ENCODE results near the gene PSMC3. TPM values are rescaled to one million over a fixed set of nuclear protein-coding genes. Genes with fewer than 3 reads are reported as not detected.

PSMC3 gene
- total and polyA plus RNA-seq, 7 experiments from 2014 or later = 42.2 to 149 (median 59.2) TPM

- DNase-seq = no peak
- Mint-ChIP-seq H3K9me3 (no peaks in the 10 kb centered on the region), H3K4me1 (peaks cover 0 to 8% (median 6%) of the 10 kb centered on the region in 7 donors)
Measured at GRCh38 chr11:47438721-47439120, 12.5 kb upstream of the PSMC3 start.

DNA sequence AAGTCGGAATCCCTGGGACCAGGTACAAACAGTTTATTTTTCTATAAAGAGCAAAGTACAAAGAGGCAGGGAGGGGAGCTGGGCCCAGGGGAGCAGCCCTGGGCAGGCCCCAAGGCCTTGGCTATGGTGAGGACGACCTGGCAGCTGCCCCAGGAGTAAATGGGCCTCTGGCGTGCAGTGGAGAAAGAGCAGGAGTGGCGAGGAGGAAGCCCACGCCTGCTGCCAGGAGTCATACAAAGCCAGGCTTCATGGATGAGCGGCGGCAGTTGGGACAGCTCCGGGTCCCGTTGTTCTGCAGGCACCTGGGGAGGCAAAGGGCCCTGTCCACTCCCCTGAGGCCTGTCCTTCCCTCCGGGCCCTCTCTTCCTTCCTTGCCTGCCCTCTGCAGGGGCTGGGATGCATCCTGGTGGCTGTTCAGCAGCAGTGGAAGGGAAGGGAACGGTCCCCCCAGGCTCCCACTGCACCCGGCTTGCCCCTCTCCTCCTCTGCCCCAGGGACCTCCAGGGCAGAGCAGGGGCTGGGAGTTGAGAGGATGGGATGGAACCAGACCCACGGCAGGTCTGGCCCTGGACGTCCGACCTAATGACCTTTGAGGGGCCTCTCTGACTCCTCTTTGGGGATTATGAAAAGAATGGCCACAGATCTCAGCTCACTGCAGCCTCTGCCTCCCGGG, 11.6 kb upstream of the PSMC3 start:
- Histone ChIP-seq H3K9me3 (ENCODE audit: control insufficient read depth in 2 of 3, low read length in 3 of 3) (no peaks in the 10 kb centered on the region), H3K4me1 (ENCODE audit: control insufficient read depth in 2 of 2, insufficient read depth in 2 of 2, low read length in 2 of 2) (no peaks in the 10 kb centered on the region), H3K4me3 (ENCODE audit: low read length) (no peak overlapping the region), H3K27me3 (ENCODE audit: control insufficient read depth in 2 of 2, insufficient read depth in 2 of 2, low read length in 2 of 2) (no peaks in the 10 kb centered on the region), H3K27ac (ENCODE audit: low read depth, low read length) (no peak overlapping the region), H3K36me3 (ENCODE audit: control insufficient read depth in 2 of 3, insufficient read depth in 3 of 3, low read length in 3 of 3) (no peaks in the 10 kb centered on the region)
- Mint-ChIP-seq H3K27me3 (no peaks in the 10 kb centered on the region), H3K4me3 (no peak overlapping the region), H3K36me3 (no peaks in the 10 kb centered on the region), H3K27ac (no peak overlapping the region), H3K9me3 (no peaks in the 10 kb centered on the region), H3K4me1 (peaks cover 0 to under 1% (median 0%) of the 10 kb centered on the region in 7 donors)
- no peak for DNase-seq
- intact Hi-C loops (cut with micrococcal nuclease) = no loop called here
- POLR2A ChIA-PET = interaction anchor here (0.9 kb wide), 1 partner anchor 162 kb away, joined by 3 read pairs; no protein-coding TSS in a partner anchor
- ATAC-seq = no peak
- CTCF ChIA-PET = interaction anchor here (0.8 to 1.2 kb wide), 2 partner anchors 8 to 64 kb away, joined by 3 read pairs; no protein-coding TSS in a partner anchor

More at GRCh38 chr11:47438721-47439120, 12.5 kb upstream of the PSMC3 start:
- no peak overlapping the region for H3K4me3 ChIP-seq (ENCODE audit: low read length)
- Mint-ChIP-seq H3K27me3 (no peaks in the 10 kb centered on the region), H3K27ac (no peak overlapping the region), H3K4me3 (no peak overlapping the region), H3K36me3 (no peaks in the 10 kb centered on the region)
- no peaks in the 10 kb centered on the region for H3K9me3 ChIP-seq (ENCODE audit: control insufficient read depth in 2 of 3, low read length in 3 of 3)
- ChIA-PET POLR2A (interaction anchor here (0.8 to 0.9 kb wide), 2 partner anchors 11 to 163 kb away, joined by 3 to 7 read pairs; no protein-coding TSS in a partner anchor), CTCF (no interaction called here)
- intact Hi-C loops (cut with micrococcal nuclease) = no loop called here
- no peaks in the 10 kb centered on the region for H3K36me3 ChIP-seq (ENCODE audit: control insufficient read depth in 2 of 3, insufficient read depth in 3 of 3, low read length in 3 of 3)
- no peak for ATAC-seq
- no peaks in the 10 kb centered on the region for H3K27me3 ChIP-seq (ENCODE audit: control insufficient read depth in 2 of 2, insufficient read depth in 2 of 2, low read length in 2 of 2)
- H3K27ac ChIP-seq (ENCODE audit: low read depth, low read length) = no peak overlapping the region
- peaks cover 0 to 6% of the 10 kb centered on the region in 2 donors for H3K4me1 ChIP-seq (ENCODE audit: control insufficient read depth in 2 of 2, insufficient read depth in 2 of 2, low read length in 2 of 2)

DNA sequence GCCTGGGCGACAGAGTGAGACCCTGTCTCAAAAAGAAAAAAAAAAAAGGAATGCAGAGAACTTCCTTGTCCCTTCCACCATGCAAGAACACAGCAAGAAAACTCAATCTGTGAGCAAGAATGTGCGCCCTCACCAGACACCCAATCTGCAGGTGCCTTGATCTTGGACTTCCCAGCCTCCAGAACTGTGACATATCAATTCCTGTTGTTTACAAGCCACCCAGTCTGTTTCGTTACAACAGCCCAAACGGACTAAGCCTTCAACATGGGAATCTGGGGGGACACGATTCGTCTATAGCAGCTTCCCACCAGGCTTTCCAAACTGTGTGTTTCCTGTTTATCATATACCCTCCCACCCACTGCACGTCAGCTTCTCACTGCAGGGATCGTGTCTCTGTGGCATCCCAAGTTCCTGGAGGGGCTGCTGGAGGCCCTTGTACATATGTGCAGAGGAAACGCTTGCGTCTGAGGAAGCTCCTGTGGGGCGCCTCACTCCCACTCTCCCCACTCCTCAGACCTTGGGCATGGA, 11.0 kb upstream of the PSMC3 start:
- DNase-seq (no peak), ATAC-seq (no peak)
- H3K4me1 Mint-ChIP-seq = no peaks in the 10 kb centered on the region
- Histone ChIP-seq H3K4me3 (ENCODE audit: low read length) (no peak overlapping the region), H3K27me3 (ENCODE audit: control insufficient read depth in 2 of 2, insufficient read depth in 2 of 2, low read length in 2 of 2) (no peaks in the 10 kb centered on the region), H3K9me3 (ENCODE audit: control insufficient read depth in 2 of 3, low read length in 3 of 3) (no peaks in the 10 kb centered on the region), H3K36me3 (ENCODE audit: control insufficient read depth in 2 of 3, insufficient read depth in 3 of 3, low read length in 3 of 3) (no peaks in the 10 kb centered on the region), H3K27ac (ENCODE audit: low read depth, low read length) (no peak overlapping the region), H3K4me1 (ENCODE audit: control insufficient read depth in 2 of 2, insufficient read depth in 2 of 2, low read length in 2 of 2) (no peaks in the 10 kb centered on the region)
- H3K36me3 Mint-ChIP-seq = no peaks in the 10 kb centered on the region
- no peaks in the 10 kb centered on the region for H3K9me3 Mint-ChIP-seq
- intact Hi-C loops (cut with micrococcal nuclease) = no loop called here
- H3K4me3 Mint-ChIP-seq = no peak overlapping the region
- ChIA-PET POLR2A (no interaction called here), CTCF (interaction anchor here (0.8 to 1.2 kb wide), 2 partner anchors 8 to 64 kb away, joined by 3 read pairs; no protein-coding TSS in a partner anchor)
- H3K27me3 Mint-ChIP-seq = no peaks in the 10 kb centered on the region
- no peak overlapping the region for H3K27ac Mint-ChIP-seq

- DNase-seq (no peak), ATAC-seq (no peak)
- ChIA-PET CTCF (interaction anchor here (1.2 kb wide), 1 partner anchor 63 kb away, joined by 3 read pairs; no protein-coding TSS in a partner anchor), POLR2A (no interaction called here)
- Mint-ChIP-seq H3K27ac (no peak overlapping the region), H3K27me3 (no peaks in the 10 kb centered on the region), H3K36me3 (no peaks in the 10 kb centered on the region), H3K4me3 (no peak overlapping the region), H3K4me1 (no peaks in the 10 kb centered on the region), H3K9me3 (no peaks in the 10 kb centered on the region)
- Histone ChIP-seq H3K4me3 (ENCODE audit: low read length) (no peak overlapping the region), H3K9me3 (ENCODE audit: control insufficient read depth in 2 of 3, low read length in 3 of 3) (no peaks in the 10 kb centered on the region), H3K27ac (ENCODE audit: low read depth, low read length) (no peak overlapping the region), H3K4me1 (ENCODE audit: control insufficient read depth in 2 of 2, insufficient read depth in 2 of 2, low read length in 2 of 2) (no peaks in the 10 kb centered on the region), H3K36me3 (ENCODE audit: control insufficient read depth in 2 of 3, insufficient read depth in 3 of 3, low read length in 3 of 3) (no peaks in the 10 kb centered on the region), H3K27me3 (ENCODE audit: control insufficient read depth in 2 of 2, insufficient read depth in 2 of 2, low read length in 2 of 2) (no peaks in the 10 kb centered on the region)
- intact Hi-C loops (cut with micrococcal nuclease) = no loop called here
Measured at GRCh38 chr11:47436726-47437125, 10.5 kb upstream of the PSMC3 start.

GRCh38 chr11:47435687-47436086, 9.4 kb upstream of the PSMC3 start:
- DNase-seq (no peak), ATAC-seq (no peak)
- POLR2A ChIA-PET = interaction anchor here (0.6 kb wide), 1 partner anchor 115 kb away, joined by 3 read pairs; no protein-coding TSS in a partner anchor
- Histone ChIP-seq H3K36me3 (ENCODE audit: control insufficient read depth in 2 of 3, insufficient read depth in 3 of 3, low read length in 3 of 3) (no peaks in the 10 kb centered on the region), H3K27ac (ENCODE audit: low read depth, low read length) (no peak overlapping the region), H3K9me3 (ENCODE audit: control insufficient read depth in 2 of 3, low read length in 3 of 3) (no peaks in the 10 kb centered on the region), H3K27me3 (ENCODE audit: control insufficient read depth in 2 of 2, insufficient read depth in 2 of 2, low read length in 2 of 2) (no peaks in the 10 kb centered on the region), H3K4me3 (ENCODE audit: low read length) (no peak overlapping the region), H3K4me1 (ENCODE audit: control insufficient read depth in 2 of 2, insufficient read depth in 2 of 2, low read length in 2 of 2) (no peaks in the 10 kb centered on the region)
- Mint-ChIP-seq H3K27me3 (no peaks in the 10 kb centered on the region), H3K36me3 (no peaks in the 10 kb centered on the region), H3K27ac (peak overlapping the region in 1 of 9 donors; percentile 59), H3K4me1 (peaks cover 0 to 1% (median 0%) of the 10 kb centered on the region in 7 donors), H3K9me3 (no peaks in the 10 kb centered on the region), H3K4me3 (no peak overlapping the region)
- CTCF ChIA-PET = no interaction called here
- intact Hi-C loops (cut with micrococcal nuclease) = no loop called here

DNA sequence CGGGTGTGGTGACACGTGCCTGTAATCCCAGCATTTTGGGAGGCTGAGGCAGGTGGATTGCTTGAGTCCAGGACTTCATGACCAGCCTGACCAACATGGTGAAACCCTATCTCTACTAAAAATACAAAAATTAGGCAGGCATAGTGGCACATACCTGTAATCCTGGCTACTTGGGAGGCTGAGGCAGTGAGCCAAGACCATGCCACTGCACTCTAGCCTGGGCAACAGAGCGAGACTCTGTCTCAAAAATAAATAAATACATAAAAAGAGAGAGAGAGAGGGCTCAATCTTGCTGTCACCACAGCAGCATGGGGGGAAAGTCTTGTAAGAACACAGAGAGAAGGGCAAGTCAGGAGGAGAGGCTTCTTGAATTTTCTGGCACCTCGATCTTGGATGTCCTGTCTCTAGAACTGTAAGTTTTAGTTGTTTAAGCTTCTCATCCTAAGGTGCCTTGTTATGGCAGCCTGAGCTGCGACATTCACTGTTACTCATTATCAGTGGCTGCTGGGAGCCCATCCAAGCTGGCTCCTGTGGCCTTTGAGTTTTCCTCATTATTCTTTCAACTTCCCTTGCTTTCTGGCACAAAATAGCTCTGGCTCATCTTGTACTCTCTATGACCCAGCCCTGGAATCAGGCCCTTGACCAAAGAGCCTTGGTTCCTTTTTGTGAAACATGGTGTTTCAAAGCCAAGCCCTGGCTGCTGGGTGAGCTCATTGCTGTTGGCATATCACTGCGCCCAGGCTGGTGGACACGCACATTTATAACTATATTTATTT, 8.0 kb upstream of the PSMC3 start:
- ATAC-seq = no peak

More for the DNA sequence above, 8.0 kb upstream of the PSMC3 start:
- Mint-ChIP-seq H3K4me3 (no peak overlapping the region), H3K4me1 (peaks cover 0 to 5% (median 0%) of the 10 kb centered on the region in 7 donors), H3K36me3 (no peaks in the 10 kb centered on the region), H3K27me3 (no peaks in the 10 kb centered on the region), H3K27ac (no peak overlapping the region), H3K9me3 (no peaks in the 10 kb centered on the region)
- DNase-seq = no peak
- Histone ChIP-seq H3K4me1 (ENCODE audit: control insufficient read depth in 2 of 2, insufficient read depth in 2 of 2, low read length in 2 of 2) (no peaks in the 10 kb centered on the region), H3K4me3 (ENCODE audit: low read length) (no peak overlapping the region), H3K27ac (ENCODE audit: low read depth, low read length) (no peak overlapping the region), H3K9me3 (ENCODE audit: control insufficient read depth in 2 of 3, low read length in 3 of 3) (no peaks in the 10 kb centered on the region), H3K36me3 (ENCODE audit: control insufficient read depth in 2 of 3, insufficient read depth in 3 of 3, low read length in 3 of 3) (no peaks in the 10 kb centered on the region), H3K27me3 (ENCODE audit: control insufficient read depth in 2 of 2, insufficient read depth in 2 of 2, low read length in 2 of 2) (no peaks in the 10 kb centered on the region)
- intact Hi-C loops (cut with micrococcal nuclease) = no loop called here
- POLR2A ChIA-PET = interaction anchor here (0.7 kb wide), 1 partner anchor 62 kb away, joined by 3 read pairs; no protein-coding TSS in a partner anchor
- CTCF ChIA-PET = interaction anchor here (0.7 kb wide), 1 partner anchor 22 kb away, joined by 3 read pairs; no protein-coding TSS in a partner anchor
